Measurements from ENCODE around the gene TK1.
"Not testable (repeated sequence)": the region's sequence is repeated elsewhere in the genome, so short reads cannot be mapped to it uniquely, and the experiment has no call there.

DNA sequence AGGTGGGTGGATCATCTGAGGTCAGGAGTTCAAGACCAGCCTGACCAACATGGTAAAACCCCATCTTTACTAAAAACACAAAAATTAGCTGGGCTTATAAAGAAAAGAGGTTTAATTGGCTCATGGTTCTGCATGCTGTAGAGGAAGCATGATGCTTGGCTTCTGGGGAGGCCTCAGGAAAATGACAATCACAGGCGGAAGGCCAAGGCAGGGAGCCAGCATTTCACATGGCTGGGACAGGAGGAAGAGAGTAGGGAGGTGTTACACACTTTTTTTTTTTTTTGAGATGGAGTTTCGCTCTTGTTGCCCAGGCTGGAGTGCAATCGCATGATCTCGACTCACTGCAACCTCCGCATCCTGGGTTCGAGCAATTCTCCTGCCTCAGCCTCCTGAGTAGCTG, 48.2 kb upstream of the TK1 start:
- not testable (repeated sequence) for TF ChIP-seq CTCF (conservative IDR thresholded peaks at IDR 0.05 in 1 of 2, IDR thresholded peaks at IDR 0.05 in 1 of 2; ENCODE audit: extremely low read depth in 1 of 2, insufficient read depth in 1 of 2, low read depth in 1 of 2, low read length in 2 of 2); EZH2 (IDR thresholded peaks at IDR 0.05; ENCODE audit: borderline replicate concordance, low read length)

All from mammary epithelial cell (primary cell).